ENCODE data around the gene AFG1L.

Gene AFG1L

GRCh38 chr6:108419934-108420609 lies 125.2 kb downstream of the AFG1L start:
- Histone ChIP-seq H3K4me3 (ENCODE audit: low read depth in 1 of 2, low read length in 2 of 2) (no peak overlapping the region), H3K4me1 (ENCODE audit: insufficient read depth, low read length) (no peaks in the 10 kb centered on the region), H3K27ac (ENCODE audit: low read length) (no peak overlapping the region), H4K20me1 (ENCODE audit: insufficient read depth, low read length) (no peaks in the 10 kb centered on the region), H3K9me3 (ENCODE audit: insufficient read depth, low read length, severe bottlenecking) (no peaks in the 10 kb centered on the region), H3K4me2 (ENCODE audit: insufficient read depth, low read length) (no peak overlapping the region), H3K9ac (ENCODE audit: low read depth, low read length) (no peak overlapping the region), H3K36me3 (ENCODE audit: insufficient read depth, low read length) (no peaks in the 10 kb centered on the region), H2AFZ (ENCODE audit: low read depth, low read length) (no peak overlapping the region), H3K27me3 (ENCODE audit: insufficient read depth, low read length, poor library complexity) (no peaks in the 10 kb centered on the region), H3K79me2 (ENCODE audit: insufficient read depth, low read length) (no peaks in the 10 kb centered on the region)
- no peak for ATAC-seq (ENCODE audit: insufficient read depth, low read depth)
- no peak for DNase-seq
- TF ChIP-seq EZH2 (IDR thresholded peaks at IDR 0.05; ENCODE audit: borderline replicate concordance, low read depth, low read length, severe bottlenecking) (no peak), CTCF (IDR thresholded peaks at IDR 0.05; ENCODE audit: borderline replicate concordance, extremely low read depth, low read length, poor library complexity, severe bottlenecking) (no peak)

GRCh38 chr6:108421366-108421765 lies 126.5 kb downstream of the AFG1L start:
- no peak overlapping the region for H3K4me2 ChIP-seq (ENCODE audit: insufficient read depth, low read length)

GRCh38 chr6:108423982-108424705 lies 129.3 kb downstream of the AFG1L start:
- Histone ChIP-seq H3K9me3 (ENCODE audit: insufficient read depth, low read length, severe bottlenecking) (no peaks in the 10 kb centered on the region), H3K4me2 (ENCODE audit: insufficient read depth, low read length) (no peak overlapping the region), H2AFZ (ENCODE audit: low read depth, low read length) (no peak overlapping the region), H3K27ac (ENCODE audit: low read length) (no peak overlapping the region), H4K20me1 (ENCODE audit: insufficient read depth, low read length) (no peaks in the 10 kb centered on the region), H3K4me1 (ENCODE audit: insufficient read depth, low read length) (no peaks in the 10 kb centered on the region), H3K27me3 (ENCODE audit: insufficient read depth, low read length, poor library complexity) (no peaks in the 10 kb centered on the region), H3K79me2 (ENCODE audit: insufficient read depth, low read length) (no peaks in the 10 kb centered on the region), H3K9ac (ENCODE audit: low read depth, low read length) (no peak overlapping the region), H3K36me3 (ENCODE audit: insufficient read depth, low read length) (no peaks in the 10 kb centered on the region), H3K4me3 (ENCODE audit: low read depth in 1 of 2, low read length in 2 of 2) (no peak overlapping the region)
- TF ChIP-seq EZH2 (IDR thresholded peaks at IDR 0.05; ENCODE audit: borderline replicate concordance, low read depth, low read length, severe bottlenecking) (no peak), CTCF (IDR thresholded peaks at IDR 0.05; ENCODE audit: borderline replicate concordance, extremely low read depth, low read length, poor library complexity, severe bottlenecking) (no peak)
- no peak for DNase-seq
- no peak for ATAC-seq (ENCODE audit: insufficient read depth, low read depth)

More at GRCh38 chr6:108421366-108421765, 126.5 kb downstream of the AFG1L start:
- Histone ChIP-seq H3K79me2 (ENCODE audit: insufficient read depth, low read length) (no peaks in the 10 kb centered on the region), H4K20me1 (ENCODE audit: insufficient read depth, low read length) (no peaks in the 10 kb centered on the region), H2AFZ (ENCODE audit: low read depth, low read length) (no peak overlapping the region), H3K9me3 (ENCODE audit: insufficient read depth, low read length, severe bottlenecking) (no peaks in the 10 kb centered on the region), H3K9ac (ENCODE audit: low read depth, low read length) (no peak overlapping the region), H3K36me3 (ENCODE audit: insufficient read depth, low read length) (no peaks in the 10 kb centered on the region), H3K27ac (ENCODE audit: low read length) (no peak overlapping the region), H3K27me3 (ENCODE audit: insufficient read depth, low read length, poor library complexity) (no peaks in the 10 kb centered on the region), H3K4me1 (ENCODE audit: insufficient read depth, low read length) (no peaks in the 10 kb centered on the region), H3K4me3 (ENCODE audit: low read depth in 1 of 2, low read length in 2 of 2) (no peak overlapping the region)
- TF ChIP-seq EZH2 (IDR thresholded peaks at IDR 0.05; ENCODE audit: borderline replicate concordance, low read depth, low read length, severe bottlenecking): no peak
- TF ChIP-seq CTCF (IDR thresholded peaks at IDR 0.05; ENCODE audit: borderline replicate concordance, extremely low read depth, low read length, poor library complexity, severe bottlenecking): no peak
- DNase-seq: no peak
- ATAC-seq (ENCODE audit: insufficient read depth, low read depth): no peak
